ENCODE results near the gene ARPC4.

Gene ARPC4

DNA sequence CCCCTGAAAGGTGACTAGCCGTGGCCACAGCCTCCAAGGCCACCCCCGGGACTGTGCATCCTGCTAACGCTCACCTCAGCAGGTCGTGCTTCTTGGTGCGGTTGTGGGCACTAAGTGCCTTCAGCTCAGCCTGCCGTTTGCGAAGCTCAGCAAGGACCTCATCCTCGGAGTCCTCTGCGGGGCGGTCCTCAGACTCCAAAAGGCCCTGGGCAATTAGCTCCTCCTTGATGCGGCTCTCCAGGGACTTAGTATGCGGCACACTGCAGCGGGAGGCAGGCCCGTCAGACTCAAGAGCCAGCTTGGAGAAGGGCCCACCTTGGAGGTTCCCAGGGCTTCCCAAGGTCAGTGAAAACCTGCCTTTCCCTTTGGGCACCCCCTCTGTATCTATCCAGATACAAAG lies 8.9 kb upstream of the ARPC4 start:
- TF ChIP-seq OSR1 (CRISPR knock-in tag; IDR thresholded peaks at IDR 0.05) (no peak), CSDC2 (CRISPR knock-in tag; IDR thresholded peaks at IDR 0.05) (no peak), RARB (CRISPR knock-in tag; IDR thresholded peaks at IDR 0.05) (no peak), GLIS3 (CRISPR knock-in tag; IDR thresholded peaks at IDR 0.05) (no peak), ZNF70 (CRISPR knock-in tag; IDR thresholded peaks at IDR 0.05) (no peak), SNAI2 (CRISPR knock-in tag; IDR thresholded peaks at IDR 0.05) (no peak), ISL1 (CRISPR knock-in tag; IDR thresholded peaks at IDR 0.05) (no peak), PPARA (CRISPR knock-in tag; IDR thresholded peaks at IDR 0.05; ENCODE audit: borderline replicate concordance) (no peak), ZNF565 (CRISPR knock-in tag; conservative IDR thresholded peaks at IDR 0.05; ENCODE audit: low read depth) (no peak)
- TF ChIP-seq, protein P1, sequence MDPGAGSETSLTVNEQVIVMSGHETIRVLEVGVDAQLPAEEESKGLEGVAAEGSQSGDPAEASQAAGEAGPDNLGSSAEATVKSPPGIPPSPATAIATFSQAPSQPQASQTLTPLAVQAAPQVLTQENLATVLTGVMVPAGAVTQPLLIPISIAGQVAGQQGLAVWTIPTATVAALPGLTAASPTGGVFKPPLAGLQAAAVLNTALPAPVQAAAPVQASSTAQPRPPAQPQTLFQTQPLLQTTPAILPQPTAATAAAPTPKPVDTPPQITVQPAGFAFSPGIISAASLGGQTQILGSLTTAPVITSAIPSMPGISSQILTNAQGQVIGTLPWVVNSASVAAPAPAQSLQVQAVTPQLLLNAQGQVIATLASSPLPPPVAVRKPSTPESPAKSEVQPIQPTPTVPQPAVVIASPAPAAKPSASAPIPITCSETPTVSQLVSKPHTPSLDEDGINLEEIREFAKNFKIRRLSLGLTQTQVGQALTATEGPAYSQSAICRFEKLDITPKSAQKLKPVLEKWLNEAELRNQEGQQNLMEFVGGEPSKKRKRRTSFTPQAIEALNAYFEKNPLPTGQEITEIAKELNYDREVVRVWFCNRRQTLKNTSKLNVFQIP (CRISPR knock-in tag; IDR thresholded peaks at IDR 0.05; ENCODE audit: borderline replicate concordance, low read depth), result no peak
- TF ChIP-seq, protein P2, sequence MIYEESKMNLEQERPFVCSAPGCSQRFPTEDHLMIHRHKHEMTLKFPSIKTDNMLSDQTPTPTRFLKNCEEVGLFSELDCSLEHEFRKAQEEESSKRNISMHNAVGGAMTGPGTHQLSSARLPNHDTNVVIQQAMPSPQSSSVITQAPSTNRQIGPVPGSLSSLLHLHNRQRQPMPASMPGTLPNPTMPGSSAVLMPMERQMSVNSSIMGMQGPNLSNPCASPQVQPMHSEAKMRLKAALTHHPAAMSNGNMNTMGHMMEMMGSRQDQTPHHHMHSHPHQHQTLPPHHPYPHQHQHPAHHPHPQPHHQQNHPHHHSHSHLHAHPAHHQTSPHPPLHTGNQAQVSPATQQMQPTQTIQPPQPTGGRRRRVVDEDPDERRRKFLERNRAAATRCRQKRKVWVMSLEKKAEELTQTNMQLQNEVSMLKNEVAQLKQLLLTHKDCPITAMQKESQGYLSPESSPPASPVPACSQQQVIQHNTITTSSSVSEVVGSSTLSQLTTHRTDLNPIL (CRISPR knock-in tag; IDR thresholded peaks at IDR 0.05; ENCODE audit: low read depth), result no peak
- ATAC-seq, result no peak

DNA sequence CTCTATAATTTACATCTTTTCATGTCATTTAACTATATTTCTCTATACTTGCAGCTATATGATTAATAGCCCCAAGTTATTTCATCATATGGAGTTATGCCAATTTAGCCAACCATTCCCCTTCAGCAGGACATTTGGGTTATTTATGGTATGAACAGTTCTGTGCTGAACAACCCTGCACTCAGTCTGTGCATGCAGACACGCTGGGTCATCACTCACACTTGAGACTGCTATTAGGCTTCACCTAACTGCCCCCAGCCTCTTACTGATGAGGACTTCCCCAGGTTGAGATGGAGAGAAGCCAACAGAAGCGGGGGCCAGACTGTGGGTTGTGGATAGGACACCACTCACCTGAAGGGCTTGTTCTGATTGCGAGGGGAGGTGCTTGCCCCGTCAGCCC lies 7.9 kb upstream of the ARPC4 start:
- no peak for TF ChIP-seq ARNTL (CRISPR knock-in tag; IDR thresholded peaks at IDR 0.05; ENCODE audit: borderline replicate concordance, low read depth)
- TF ChIP-seq, protein P3, sequence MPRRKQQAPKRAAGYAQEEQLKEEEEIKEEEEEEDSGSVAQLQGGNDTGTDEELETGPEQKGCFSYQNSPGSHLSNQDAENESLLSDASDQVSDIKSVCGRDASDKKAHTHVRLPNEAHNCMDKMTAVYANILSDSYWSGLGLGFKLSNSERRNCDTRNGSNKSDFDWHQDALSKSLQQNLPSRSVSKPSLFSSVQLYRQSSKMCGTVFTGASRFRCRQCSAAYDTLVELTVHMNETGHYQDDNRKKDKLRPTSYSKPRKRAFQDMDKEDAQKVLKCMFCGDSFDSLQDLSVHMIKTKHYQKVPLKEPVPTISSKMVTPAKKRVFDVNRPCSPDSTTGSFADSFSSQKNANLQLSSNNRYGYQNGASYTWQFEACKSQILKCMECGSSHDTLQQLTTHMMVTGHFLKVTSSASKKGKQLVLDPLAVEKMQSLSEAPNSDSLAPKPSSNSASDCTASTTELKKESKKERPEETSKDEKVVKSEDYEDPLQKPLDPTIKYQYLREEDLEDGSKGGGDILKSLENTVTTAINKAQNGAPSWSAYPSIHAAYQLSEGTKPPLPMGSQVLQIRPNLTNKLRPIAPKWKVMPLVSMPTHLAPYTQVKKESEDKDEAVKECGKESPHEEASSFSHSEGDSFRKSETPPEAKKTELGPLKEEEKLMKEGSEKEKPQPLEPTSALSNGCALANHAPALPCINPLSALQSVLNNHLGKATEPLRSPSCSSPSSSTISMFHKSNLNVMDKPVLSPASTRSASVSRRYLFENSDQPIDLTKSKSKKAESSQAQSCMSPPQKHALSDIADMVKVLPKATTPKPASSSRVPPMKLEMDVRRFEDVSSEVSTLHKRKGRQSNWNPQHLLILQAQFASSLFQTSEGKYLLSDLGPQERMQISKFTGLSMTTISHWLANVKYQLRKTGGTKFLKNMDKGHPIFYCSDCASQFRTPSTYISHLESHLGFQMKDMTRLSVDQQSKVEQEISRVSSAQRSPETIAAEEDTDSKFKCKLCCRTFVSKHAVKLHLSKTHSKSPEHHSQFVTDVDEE (CRISPR knock-in tag; IDR thresholded peaks at IDR 0.05), result no peak
- no peak for TF ChIP-seq ZNF565 (CRISPR knock-in tag; conservative IDR thresholded peaks at IDR 0.05; ENCODE audit: low read depth)
- no peak for TF ChIP-seq ESRRG (CRISPR knock-in tag; IDR thresholded peaks at IDR 0.05)
- no peak for TF ChIP-seq GLIS3 (CRISPR knock-in tag; IDR thresholded peaks at IDR 0.05)
- TF ChIP-seq ZNF70 (CRISPR knock-in tag; IDR thresholded peaks at IDR 0.05), result no peak
- no peak for ATAC-seq

DNA sequence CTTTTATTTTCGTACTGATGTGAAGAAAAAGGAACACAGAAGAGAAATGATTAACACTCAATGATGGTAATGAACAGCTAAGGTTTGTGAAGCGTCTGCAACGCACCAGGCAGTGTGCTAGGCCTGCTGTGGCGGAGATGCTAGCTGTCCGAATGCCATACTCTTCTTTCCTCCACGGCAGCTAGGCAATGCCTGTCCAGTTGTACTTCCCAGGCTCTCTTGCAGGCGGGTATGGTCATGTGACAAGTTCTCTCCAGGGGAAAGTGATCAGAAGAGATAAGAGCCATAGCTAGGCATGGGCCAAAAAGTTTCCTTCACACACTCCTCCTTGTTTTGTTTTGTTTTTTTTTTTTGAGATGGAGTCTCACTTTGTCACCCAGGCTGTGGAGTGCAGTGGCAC lies 7.3 kb upstream of the ARPC4 start:
- no peak for ATAC-seq
- no peak for TF ChIP-seq ISL1 (CRISPR knock-in tag; IDR thresholded peaks at IDR 0.05)
- no peak for TF ChIP-seq ZNF565 (CRISPR knock-in tag; conservative IDR thresholded peaks at IDR 0.05; ENCODE audit: low read depth)
- TF ChIP-seq ZC3H10 (CRISPR knock-in tag; IDR thresholded peaks at IDR 0.05), result no peak

DNA sequence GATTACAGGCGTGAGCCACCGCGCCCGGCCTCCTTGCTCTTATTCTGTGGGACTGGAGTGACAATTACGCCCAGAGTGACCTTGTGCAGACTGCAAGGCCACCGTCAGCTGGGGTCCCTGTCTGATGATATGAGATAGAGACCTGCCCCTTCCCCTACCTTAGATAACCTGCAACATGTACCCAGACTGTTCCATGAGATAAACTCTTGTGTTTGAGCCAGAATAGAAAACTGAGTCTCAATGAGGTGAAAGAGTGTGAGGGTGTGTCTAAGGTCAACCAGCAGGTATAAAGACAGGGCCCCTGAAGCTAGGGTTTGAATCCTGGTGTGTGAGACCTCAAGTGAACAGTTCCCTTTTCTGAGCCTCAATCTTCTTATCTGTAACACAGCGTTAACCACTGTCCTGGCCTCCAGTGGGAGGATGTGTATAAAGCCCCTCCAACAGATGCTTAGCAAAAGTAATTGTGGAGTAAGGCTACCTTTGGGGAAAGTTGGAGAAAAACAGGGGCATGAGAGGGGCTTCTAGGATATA lies 6.6 kb upstream of the ARPC4 start:
- no peak for TF ChIP-seq BACH2 (CRISPR knock-in tag; IDR thresholded peaks at IDR 0.05; ENCODE audit: borderline replicate concordance)
- TF ChIP-seq ZFP30 (CRISPR knock-in tag; IDR thresholded peaks at IDR 0.05), result no peak
- no peak for TF ChIP-seq ZNF70 (CRISPR knock-in tag; IDR thresholded peaks at IDR 0.05)
- no peak for ATAC-seq

DNA sequence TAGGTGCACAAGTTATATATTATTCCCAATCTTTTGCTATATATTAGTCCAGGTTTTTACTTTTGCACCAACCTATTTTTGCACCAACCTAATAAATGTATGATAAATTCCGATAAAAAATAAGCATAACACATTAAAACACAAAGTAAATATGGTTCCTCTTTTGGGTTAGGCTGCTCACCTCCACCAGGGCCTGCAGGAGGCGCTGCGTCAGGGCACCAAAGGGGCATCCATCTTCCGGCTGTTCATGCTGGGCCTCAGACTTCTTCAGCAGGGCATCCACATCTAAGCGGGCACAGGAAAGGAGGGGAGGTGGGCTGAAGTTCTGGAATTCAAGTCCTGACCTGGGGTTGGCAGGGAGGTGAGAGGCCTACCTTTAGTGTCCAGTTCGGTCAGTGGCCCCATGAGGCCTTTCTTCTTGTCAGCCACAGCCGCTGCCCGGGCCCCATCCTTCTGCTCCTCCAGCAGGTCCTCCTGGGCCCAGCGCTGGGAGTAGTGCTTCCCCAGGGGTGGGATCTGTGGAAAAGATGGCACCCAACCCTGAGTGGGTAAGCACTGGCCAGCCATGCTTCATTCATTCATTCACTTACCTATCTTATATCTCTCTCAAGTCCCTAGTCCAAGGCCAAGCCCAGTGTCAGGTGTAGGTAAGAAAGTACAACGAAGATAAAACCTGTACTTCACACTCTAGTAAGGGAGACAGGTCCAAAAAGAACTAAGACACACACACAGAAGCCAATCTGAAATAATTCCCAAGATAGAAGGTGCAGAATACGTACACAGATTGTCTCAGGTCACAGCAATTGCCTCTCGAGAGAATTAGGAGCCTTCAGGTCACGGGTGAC lies 5.8 kb upstream of the ARPC4 start:
- no peak for TF ChIP-seq BACH2 (CRISPR knock-in tag; IDR thresholded peaks at IDR 0.05; ENCODE audit: borderline replicate concordance)
- TF ChIP-seq ZC3H10 (CRISPR knock-in tag; IDR thresholded peaks at IDR 0.05), result no peak
- TF ChIP-seq ISL1 (CRISPR knock-in tag; IDR thresholded peaks at IDR 0.05), result no peak
- TF ChIP-seq CSDC2 (CRISPR knock-in tag; IDR thresholded peaks at IDR 0.05), result no peak
- no peak for TF ChIP-seq ESRRG (CRISPR knock-in tag; IDR thresholded peaks at IDR 0.05)
- ATAC-seq, result peak; percentile 41; the same call in 2 of the 3 replicates

DNA sequence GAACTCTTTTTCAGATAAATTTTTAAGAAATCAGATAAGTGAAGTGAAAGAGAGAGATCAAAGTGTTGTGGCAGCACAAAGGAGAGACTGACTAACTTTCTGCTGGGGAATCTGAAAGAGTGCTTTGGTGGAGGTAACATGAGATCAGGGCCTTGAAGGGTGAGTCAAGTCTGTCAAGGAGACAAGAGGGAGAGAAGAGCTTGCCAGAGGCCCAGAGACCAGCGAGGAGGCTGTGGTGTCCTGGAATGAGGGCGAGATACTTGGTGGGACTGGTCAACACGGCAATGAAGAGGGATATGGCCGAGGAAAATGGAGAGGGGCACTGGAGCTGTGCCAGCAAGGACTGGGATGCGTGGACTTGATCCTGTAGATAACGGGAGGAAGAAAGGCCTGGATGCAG lies 5.2 kb upstream of the ARPC4 start:
- ATAC-seq, result no peak

More for the DNA sequence above, 5.2 kb upstream of the ARPC4 start:
- TF ChIP-seq, protein P4, sequence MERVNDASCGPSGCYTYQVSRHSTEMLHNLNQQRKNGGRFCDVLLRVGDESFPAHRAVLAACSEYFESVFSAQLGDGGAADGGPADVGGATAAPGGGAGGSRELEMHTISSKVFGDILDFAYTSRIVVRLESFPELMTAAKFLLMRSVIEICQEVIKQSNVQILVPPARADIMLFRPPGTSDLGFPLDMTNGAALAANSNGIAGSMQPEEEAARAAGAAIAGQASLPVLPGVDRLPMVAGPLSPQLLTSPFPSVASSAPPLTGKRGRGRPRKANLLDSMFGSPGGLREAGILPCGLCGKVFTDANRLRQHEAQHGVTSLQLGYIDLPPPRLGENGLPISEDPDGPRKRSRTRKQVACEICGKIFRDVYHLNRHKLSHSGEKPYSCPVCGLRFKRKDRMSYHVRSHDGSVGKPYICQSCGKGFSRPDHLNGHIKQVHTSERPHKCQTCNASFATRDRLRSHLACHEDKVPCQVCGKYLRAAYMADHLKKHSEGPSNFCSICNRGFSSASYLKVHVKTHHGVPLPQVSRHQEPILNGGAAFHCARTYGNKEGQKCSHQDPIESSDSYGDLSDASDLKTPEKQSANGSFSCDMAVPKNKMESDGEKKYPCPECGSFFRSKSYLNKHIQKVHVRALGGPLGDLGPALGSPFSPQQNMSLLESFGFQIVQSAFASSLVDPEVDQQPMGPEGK (CRISPR knock-in tag; IDR thresholded peaks at IDR 0.05; ENCODE audit: borderline replicate concordance), result no peak
- TF ChIP-seq CSDC2 (CRISPR knock-in tag; IDR thresholded peaks at IDR 0.05), result no peak
- TF ChIP-seq TOX (CRISPR knock-in tag; IDR thresholded peaks at IDR 0.05; ENCODE audit: borderline replicate concordance), result no peak
- TF ChIP-seq ARNTL (CRISPR knock-in tag; IDR thresholded peaks at IDR 0.05; ENCODE audit: borderline replicate concordance, low read depth), result no peak
- TF ChIP-seq, protein P5, sequence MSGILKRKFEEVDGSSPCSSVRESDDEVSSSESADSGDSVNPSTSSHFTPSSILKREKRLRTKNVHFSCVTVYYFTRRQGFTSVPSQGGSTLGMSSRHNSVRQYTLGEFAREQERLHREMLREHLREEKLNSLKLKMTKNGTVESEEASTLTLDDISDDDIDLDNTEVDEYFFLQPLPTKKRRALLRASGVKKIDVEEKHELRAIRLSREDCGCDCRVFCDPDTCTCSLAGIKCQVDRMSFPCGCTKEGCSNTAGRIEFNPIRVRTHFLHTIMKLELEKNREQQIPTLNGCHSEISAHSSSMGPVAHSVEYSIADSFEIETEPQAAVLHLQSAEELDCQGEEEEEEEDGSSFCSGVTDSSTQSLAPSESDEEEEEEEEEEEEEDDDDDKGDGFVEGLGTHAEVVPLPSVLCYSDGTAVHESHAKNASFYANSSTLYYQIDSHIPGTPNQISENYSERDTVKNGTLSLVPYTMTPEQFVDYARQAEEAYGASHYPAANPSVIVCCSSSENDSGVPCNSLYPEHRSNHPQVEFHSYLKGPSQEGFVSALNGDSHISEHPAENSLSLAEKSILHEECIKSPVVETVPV (CRISPR knock-in tag; IDR thresholded peaks at IDR 0.05), result no peak
- no peak for TF ChIP-seq BACH2 (CRISPR knock-in tag; IDR thresholded peaks at IDR 0.05; ENCODE audit: borderline replicate concordance)
- no peak for TF ChIP-seq RARB (CRISPR knock-in tag; IDR thresholded peaks at IDR 0.05)
